Loucy (cell line): ENCODE data around the gene TLK1.

Experiments
- H2AFZ ChIP-seq: fragments of 200-600 bp; sonication (generic); 2 replicates; pipeline ENCODE4 v1.6.0; 2016; ENCODE audit warnings: antibody characterized with exemption, mild to moderate bottlenecking, low read length, moderate library complexity
- H3F3A ChIP-seq: fragments of 200-600 bp; 2 replicates; pipeline ENCODE4 v1.6.0; 2016; ENCODE audit warnings: antibody characterized with exemption, low read depth, mild to moderate bottlenecking
- H3K27me3 ChIP-seq: fragments of 200-600 bp; sonication (generic); 2 replicates; pipeline ENCODE4 v1.6.1; 2014; ENCODE audit warnings: low read length, mild to moderate bottlenecking; ENCODE audit not compliant: insufficient read depth, poor library complexity, severe bottlenecking
- H3K36me3 ChIP-seq: fragments of 200-600 bp; sonication (generic); 2 replicates; pipeline ENCODE4 v1.6.1; 2016; ENCODE audit warnings: low read length; ENCODE audit not compliant: insufficient read depth
- H3K4me1 ChIP-seq: fragments of 200-600 bp; sonication (generic); 2 replicates; pipeline ENCODE4 v1.5.1; 2014; ENCODE audit warnings: low read length, mild to moderate bottlenecking; ENCODE audit not compliant: insufficient read depth, poor library complexity, severe bottlenecking
- H3K4me2 ChIP-seq: fragments of 200-600 bp; sonication (generic); 2 replicates; pipeline ENCODE4 v1.6.0; 2014; ENCODE audit warnings: antibody characterized with exemption, low read length, low read depth, mild to moderate bottlenecking; ENCODE audit not compliant: poor library complexity, severe bottlenecking
- H3K4me3 ChIP-seq: fragments of 200-600 bp; sonication (generic); 2 replicates; pipeline ENCODE4 v1.5.1; 2014; ENCODE audit warnings: low read length, mild to moderate bottlenecking, mixed read lengths; ENCODE audit not compliant: poor library complexity, severe bottlenecking
- H3K79me2 ChIP-seq: fragments of 200-600 bp; sonication (generic); 2 replicates; pipeline ENCODE4 v1.6.1; 2014; ENCODE audit warnings: low read length; ENCODE audit not compliant: insufficient read depth
- H3K9ac ChIP-seq: fragments of 200-600 bp; sonication (generic); 2 replicates; pipeline ENCODE4 v1.6.0; 2014; ENCODE audit warnings: mild to moderate bottlenecking, low read depth, low read length, moderate library complexity; ENCODE audit not compliant: poor library complexity, severe bottlenecking
- H3K9me2 ChIP-seq: fragments of 200-600 bp; sonication (generic); replicated peaks from 2 replicates; pipeline ENCODE4 v1.6.1; 2016; ENCODE audit warnings: low read depth, low read length, mixed read lengths
- H3K9me3 ChIP-seq: fragments of 200-600 bp; sonication (generic); 2 replicates; pipeline ENCODE4 v1.6.1; 2014; ENCODE audit warnings: mild to moderate bottlenecking, antibody characterized with exemption, low read length, low read depth; ENCODE audit not compliant: insufficient read depth
- H4K20me1 ChIP-seq: fragments of 200-600 bp; sonication (generic); 2 replicates; pipeline ENCODE4 v1.6.0; 2014; ENCODE audit warnings: antibody characterized with exemption, low read length, mild to moderate bottlenecking; ENCODE audit not compliant: insufficient read depth, poor library complexity, severe bottlenecking
- EZH2phosphoT487 ChIP-seq: fragments of 200-600 bp; IDR thresholded peaks from 2 replicates; pipeline ENCODE4 v1.6.1; 2018; ENCODE audit warnings: antibody characterized with exemption, mild to moderate bottlenecking, moderate library complexity, borderline replicate concordance
- TF ChIP-seq, protein P1 (sequence below): fragments of 200-600 bp; sonication (generic); conservative IDR thresholded peaks from 2 replicates; pipeline ENCODE4 v1.5.1; 2014; ENCODE audit warnings: mild to moderate bottlenecking, antibody characterized with exemption, low read length

The TLK1 gene

GRCh38 chr2:170943596-170943995, 217.1 kb downstream of the TLK1 start:
- Histone ChIP-seq H3K27me3 (no peaks in the 10 kb centered on the region), H3K4me3 (no peak overlapping the region), H3K9me3 (no peaks in the 10 kb centered on the region), H3F3A (no peaks in the 10 kb centered on the region), H3K4me1 (peaks cover 23% of the 10 kb centered on the region), H4K20me1 (peaks cover 91% of the 10 kb centered on the region), H3K36me3 (no peaks in the 10 kb centered on the region), H3K4me2 (no peak overlapping the region), H2AFZ (no peak overlapping the region), H3K79me2 (peaks cover 93% of the 10 kb centered on the region), H3K9ac (no peak overlapping the region), H3K9me2 (no peaks in the 10 kb centered on the region)
- no peak for TF ChIP-seq EZH2phosphoT487
- TF ChIP-seq, protein P1, sequence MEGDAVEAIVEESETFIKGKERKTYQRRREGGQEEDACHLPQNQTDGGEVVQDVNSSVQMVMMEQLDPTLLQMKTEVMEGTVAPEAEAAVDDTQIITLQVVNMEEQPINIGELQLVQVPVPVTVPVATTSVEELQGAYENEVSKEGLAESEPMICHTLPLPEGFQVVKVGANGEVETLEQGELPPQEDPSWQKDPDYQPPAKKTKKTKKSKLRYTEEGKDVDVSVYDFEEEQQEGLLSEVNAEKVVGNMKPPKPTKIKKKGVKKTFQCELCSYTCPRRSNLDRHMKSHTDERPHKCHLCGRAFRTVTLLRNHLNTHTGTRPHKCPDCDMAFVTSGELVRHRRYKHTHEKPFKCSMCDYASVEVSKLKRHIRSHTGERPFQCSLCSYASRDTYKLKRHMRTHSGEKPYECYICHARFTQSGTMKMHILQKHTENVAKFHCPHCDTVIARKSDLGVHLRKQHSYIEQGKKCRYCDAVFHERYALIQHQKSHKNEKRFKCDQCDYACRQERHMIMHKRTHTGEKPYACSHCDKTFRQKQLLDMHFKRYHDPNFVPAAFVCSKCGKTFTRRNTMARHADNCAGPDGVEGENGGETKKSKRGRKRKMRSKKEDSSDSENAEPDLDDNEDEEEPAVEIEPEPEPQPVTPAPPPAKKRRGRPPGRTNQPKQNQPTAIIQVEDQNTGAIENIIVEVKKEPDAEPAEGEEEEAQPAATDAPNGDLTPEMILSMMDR = no peak

GRCh38 chr2:170943041-170943440, 217.7 kb downstream of the TLK1 start:
- Histone ChIP-seq H3K4me1 (peaks cover 24% of the 10 kb centered on the region), H3K9me2 (no peaks in the 10 kb centered on the region), H3K36me3 (no peaks in the 10 kb centered on the region), H3F3A (no peaks in the 10 kb centered on the region), H3K9ac (no peak overlapping the region), H4K20me1 (peaks cover 91% of the 10 kb centered on the region), H2AFZ (no peak overlapping the region), H3K79me2 (peaks cover 98% of the 10 kb centered on the region), H3K27me3 (no peaks in the 10 kb centered on the region), H3K9me3 (no peaks in the 10 kb centered on the region), H3K4me2 (no peak overlapping the region), H3K4me3 (no peak overlapping the region)
- TF ChIP-seq EZH2phosphoT487 = no peak
- TF ChIP-seq, protein P1 = no peak

GRCh38 chr2:170942615-170943014, 218.1 kb downstream of the TLK1 start:
- Histone ChIP-seq H3K9me2 (no peaks in the 10 kb centered on the region), H4K20me1 (peaks cover 93% of the 10 kb centered on the region), H3F3A (no peaks in the 10 kb centered on the region), H3K27me3 (no peaks in the 10 kb centered on the region), H3K4me2 (no peak overlapping the region), H3K9ac (no peak overlapping the region), H3K36me3 (no peaks in the 10 kb centered on the region), H3K4me3 (no peak overlapping the region), H2AFZ (no peak overlapping the region), H3K4me1 (peaks cover 27% of the 10 kb centered on the region), H3K9me3 (no peaks in the 10 kb centered on the region), H3K79me2 (peaks cover 100% of the 10 kb centered on the region)
- TF ChIP-seq, protein P1 = no peak
- no peak for TF ChIP-seq EZH2phosphoT487
